GM12864 (cell line): Measurements from ENCODE around the gene PRR19.

ENCODE experiments used
- DNase-seq: peaks from one replicate; pipeline ENCODE4 v3.0.0-alpha.2; 2011; ENCODE audit warnings: low read depth
- H3K4me3 ChIP-seq: 2 replicates; pipeline ENCODE4 v1.5.1; 2011; ENCODE audit warnings: mild to moderate bottlenecking, low read depth, low read length, control low read depth
- TF ChIP-seq, protein P1 (sequence below): IDR thresholded peaks from 2 replicates; pipeline ENCODE4 v1.5.1; 2011; ENCODE audit warnings: low read depth, mild to moderate bottlenecking, moderate library complexity, low read length, control low read depth, inconsistent platforms; ENCODE audit errors: missing control alignments

PRR19 gene

GRCh38 chr19:42269478-42270345 is 32.2 kb upstream of the PRR19 start:
- H3K4me3 ChIP-seq = peak overlapping the region; percentile 61
- TF ChIP-seq, protein P1, sequence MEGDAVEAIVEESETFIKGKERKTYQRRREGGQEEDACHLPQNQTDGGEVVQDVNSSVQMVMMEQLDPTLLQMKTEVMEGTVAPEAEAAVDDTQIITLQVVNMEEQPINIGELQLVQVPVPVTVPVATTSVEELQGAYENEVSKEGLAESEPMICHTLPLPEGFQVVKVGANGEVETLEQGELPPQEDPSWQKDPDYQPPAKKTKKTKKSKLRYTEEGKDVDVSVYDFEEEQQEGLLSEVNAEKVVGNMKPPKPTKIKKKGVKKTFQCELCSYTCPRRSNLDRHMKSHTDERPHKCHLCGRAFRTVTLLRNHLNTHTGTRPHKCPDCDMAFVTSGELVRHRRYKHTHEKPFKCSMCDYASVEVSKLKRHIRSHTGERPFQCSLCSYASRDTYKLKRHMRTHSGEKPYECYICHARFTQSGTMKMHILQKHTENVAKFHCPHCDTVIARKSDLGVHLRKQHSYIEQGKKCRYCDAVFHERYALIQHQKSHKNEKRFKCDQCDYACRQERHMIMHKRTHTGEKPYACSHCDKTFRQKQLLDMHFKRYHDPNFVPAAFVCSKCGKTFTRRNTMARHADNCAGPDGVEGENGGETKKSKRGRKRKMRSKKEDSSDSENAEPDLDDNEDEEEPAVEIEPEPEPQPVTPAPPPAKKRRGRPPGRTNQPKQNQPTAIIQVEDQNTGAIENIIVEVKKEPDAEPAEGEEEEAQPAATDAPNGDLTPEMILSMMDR = no peak
- DNase-seq = no peak

DNA sequence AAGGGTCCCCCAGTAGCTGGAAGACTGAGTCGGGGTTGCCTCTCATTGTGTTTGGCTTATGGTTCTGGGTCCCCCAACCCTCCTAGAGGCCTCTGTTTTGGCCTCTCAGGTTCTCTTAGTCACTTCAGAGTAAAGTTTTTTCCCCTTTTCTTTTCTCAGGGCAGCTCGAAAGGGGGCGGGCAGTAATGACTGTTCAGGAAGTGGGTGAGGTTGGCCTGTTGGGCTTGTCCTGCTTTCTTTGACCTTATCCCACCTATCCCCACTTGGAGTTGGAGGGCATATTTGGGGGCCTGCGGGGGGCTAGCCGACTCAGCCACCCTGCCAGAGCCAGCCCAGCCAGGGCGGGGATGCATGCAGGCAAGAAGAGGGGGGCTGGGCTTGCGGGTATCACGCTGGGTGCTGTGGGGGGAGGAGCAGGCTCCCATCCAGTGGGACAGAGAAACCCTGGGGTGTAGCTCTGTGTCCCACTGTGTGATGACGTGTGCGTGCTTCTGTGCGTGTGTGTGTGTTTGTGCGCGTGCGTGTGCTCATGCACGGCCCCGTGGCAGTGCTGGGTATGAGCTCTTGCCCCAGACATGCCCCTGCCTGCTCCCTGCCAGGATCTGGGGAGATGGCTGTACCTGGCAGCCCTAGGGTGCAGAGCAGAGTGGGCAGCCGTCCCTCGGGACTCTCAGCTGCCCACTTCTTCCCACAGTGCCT is 31.4 kb upstream of the PRR19 start:
- peak overlapping the region; percentile 61 for H3K4me3 ChIP-seq
- DNase-seq = no peak
- TF ChIP-seq, protein P1 = no peak

GRCh38 chr19:42271045-42271419 is 30.9 kb upstream of the PRR19 start:
- DNase-seq = no peak
- TF ChIP-seq, protein P1 = no peak
- peak overlapping the region; percentile 61 for H3K4me3 ChIP-seq

DNA sequence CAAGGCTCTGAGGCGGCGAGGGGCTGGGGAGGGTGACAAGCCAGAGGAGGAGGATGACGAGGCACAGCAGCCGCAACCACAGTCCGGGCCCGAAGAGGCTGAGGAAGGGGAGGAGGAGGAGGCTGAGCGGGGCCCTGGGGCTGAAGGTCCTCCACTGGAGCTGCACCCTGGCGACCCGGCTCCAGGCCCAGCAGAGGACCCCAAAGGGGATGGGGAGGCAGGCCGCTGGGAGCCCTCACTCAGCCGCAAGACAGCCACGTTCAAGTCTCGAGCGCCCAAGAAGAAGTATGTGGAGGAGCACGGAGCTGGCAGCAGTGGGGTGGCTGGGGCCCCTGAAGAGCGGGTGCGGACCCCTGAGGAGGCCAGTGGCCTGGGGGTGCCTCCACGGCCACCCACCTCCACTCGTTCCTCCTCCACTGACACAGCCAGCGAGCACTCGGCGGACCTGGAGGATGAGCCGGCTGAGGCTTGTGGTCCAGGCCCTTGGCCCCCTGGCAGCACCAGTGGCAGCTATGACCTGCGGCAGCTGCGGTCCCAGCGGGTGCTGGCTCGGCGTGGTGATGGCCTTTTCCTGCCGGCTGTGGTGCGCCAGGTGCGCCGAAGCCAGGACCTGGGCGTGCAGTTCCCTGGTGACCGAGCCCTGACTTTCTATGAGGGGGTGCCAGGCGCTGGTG is 29.9 kb upstream of the PRR19 start:
- TF ChIP-seq, protein P1 = no peak
- no peak overlapping the region for H3K4me3 ChIP-seq
- no peak for DNase-seq

DNA sequence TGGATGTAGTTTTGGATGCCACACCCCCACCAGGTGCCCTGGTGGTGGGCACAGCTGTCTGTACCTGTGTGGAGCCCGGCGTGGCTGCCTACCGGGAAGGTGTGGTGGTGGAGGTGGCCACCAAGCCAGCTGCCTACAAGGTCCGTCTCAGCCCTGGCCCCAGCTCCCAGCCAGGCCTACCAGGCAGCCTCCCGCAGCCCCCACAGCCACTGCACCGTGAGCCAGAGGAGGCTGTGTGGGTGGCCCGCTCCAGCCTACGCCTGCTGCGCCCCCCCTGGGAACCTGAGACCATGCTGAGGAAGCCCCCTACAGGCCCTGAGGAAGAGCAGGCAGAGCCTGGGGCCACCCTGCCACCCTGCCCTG is 29.4 kb upstream of the PRR19 start:
- no peak overlapping the region for H3K4me3 ChIP-seq
- no peak for DNase-seq
- TF ChIP-seq, protein P1 = no peak

- TF ChIP-seq, protein P1 = no peak
- no peak overlapping the region for H3K4me3 ChIP-seq
- DNase-seq = no peak
These were observed 28.9 kb upstream of the PRR19 start for GRCh38 chr19:42272989-42273406.
